IMR-90 (cell line): ENCODE results near the gene FARP1. TPM values are rescaled to one million over a fixed set of nuclear protein-coding genes. Genes with fewer than 3 reads are reported as not detected.

Experiments
- ATAC-seq: fragments of 200-7000 bp; cut with Tn5 transposase; 2 replicates; pipeline ENCODE4 v1.9.1; 2020; ENCODE audit warnings: low read depth, mild to moderate bottlenecking, moderate library complexity
- BruUV-seq: library from RNA; stranded (reverse); fragments of 400-500 nt; replicated peaks from 2 replicates; lab custom pipeline; 2021; lab: Mats Ljungman, UMichigan
- CTCF ChIA-PET: fragments of 300-600 bp; formaldehyde crosslinking; extraction: SDS; loops from one replicate; lab custom pipeline; 2021; ENCODE audit warnings: antibody characterized with exemption; lab: Yijun Ruan, JAX
- POLR2A ChIA-PET: fragments of 300-600 bp; sonication (Branson Sonifier 250); formaldehyde crosslinking; loops from one replicate; lab custom pipeline; 2022; ENCODE audit warnings: antibody characterized with exemption; ENCODE audit not compliant: unreplicated experiment; lab: Charles Lee
- DNase-seq: peaks from one replicate; pipeline ENCODE4 v3.0.0; 2013
- H2AFZ ChIP-seq: replicated peaks from 2 replicates; pipeline ENCODE3; 2013; ENCODE audit warnings: low read length, mild to moderate bottlenecking; ENCODE audit not compliant: poor library complexity
- H2AK5ac ChIP-seq: 2 replicates; pipeline ENCODE4 v1.6.1; 2013; ENCODE audit warnings: low read depth, low read length, inconsistent platforms
- H2AK9ac ChIP-seq: replicated peaks from 2 replicates; pipeline ENCODE3; 2013; ENCODE audit warnings: mild to moderate bottlenecking, low read depth, low read length, moderate library complexity; ENCODE audit not compliant: poor library complexity
- H2BK120ac ChIP-seq: 2 replicates; pipeline ENCODE4 v1.6.1; 2013; ENCODE audit warnings: low read depth, low read length, inconsistent platforms
- H2BK15ac ChIP-seq: 3 replicates; pipeline ENCODE4 v1.6.1; 2013; ENCODE audit warnings: low read depth, low read length, inconsistent platforms
- H2BK20ac ChIP-seq: 2 replicates; pipeline ENCODE4 v1.6.1; 2013; ENCODE audit warnings: low read depth, mild to moderate bottlenecking, inconsistent platforms, low read length, moderate library complexity
- H2BK5ac ChIP-seq: 2 replicates; pipeline ENCODE4 v1.6.1; 2013; ENCODE audit warnings: mild to moderate bottlenecking, low read depth, low read length, inconsistent platforms; ENCODE audit not compliant: poor library complexity, severe bottlenecking
- H3K14ac ChIP-seq: replicated peaks from 2 replicates; pipeline ENCODE4 v1.6.1; 2013; ENCODE audit warnings: low read depth, low read length, inconsistent platforms
- H3K18ac ChIP-seq: 2 replicates; pipeline ENCODE4 v1.6.1; 2013; ENCODE audit warnings: low read depth, low read length, control low read depth
- H3K23ac ChIP-seq: 2 replicates; pipeline ENCODE4 v1.6.1; 2013; ENCODE audit warnings: low read depth, low read length, inconsistent platforms
- H3K27ac ChIP-seq: 2 replicates; pipeline ENCODE4 v1.5.1; 2013; ENCODE audit warnings: mild to moderate bottlenecking, control low read depth, low read length; ENCODE audit not compliant: insufficient read depth
- H3K27me3 ChIP-seq: 2 replicates; pipeline ENCODE4 v1.6.1; 2013; ENCODE audit warnings: low read length; ENCODE audit not compliant: control insufficient read depth, insufficient read depth
- H3K36me3 ChIP-seq: 2 replicates; pipeline ENCODE4 v1.6.1; 2013; ENCODE audit warnings: low read length, mixed read lengths; ENCODE audit not compliant: control insufficient read depth, insufficient read depth
- H3K4ac ChIP-seq: 2 replicates; pipeline ENCODE4 v1.6.1; 2013; ENCODE audit warnings: low read depth, low read length, inconsistent platforms
- H3K4me1 ChIP-seq: 2 replicates; pipeline ENCODE4 v1.6.1; 2013; ENCODE audit warnings: low read length, mixed read lengths; ENCODE audit not compliant: control insufficient read depth, insufficient read depth
- H3K4me2 ChIP-seq: 2 replicates; pipeline ENCODE4 v1.6.1; 2013; ENCODE audit warnings: low read depth, mild to moderate bottlenecking, control low read depth, low read length, moderate library complexity
- H3K4me3 ChIP-seq: 2 replicates; pipeline ENCODE4 v1.5.1; 2013; ENCODE audit warnings: low read depth, mild to moderate bottlenecking, control low read depth, low read length, moderate library complexity; ENCODE audit not compliant: insufficient read depth
- H3K56ac ChIP-seq: 2 replicates; pipeline ENCODE4 v1.6.1; 2013; ENCODE audit warnings: low read length, inconsistent platforms; ENCODE audit not compliant: insufficient read depth; ENCODE audit errors: extremely low read depth
- H3K79me1 ChIP-seq, 2 experiments: 2 replicates each; pipeline ENCODE4 v1.6.1; 2013; ENCODE audit warnings: low read length in 2 of 2, inconsistent platforms in 1 of 2, low read depth in 1 of 2
- H3K9ac ChIP-seq: 2 replicates; pipeline ENCODE4 v1.6.1; 2013; ENCODE audit warnings: low read depth, low read length, control low read depth
- H3K9me1 ChIP-seq: 2 replicates; pipeline ENCODE4 v1.6.1; 2013; ENCODE audit warnings: low read length, inconsistent platforms; ENCODE audit not compliant: insufficient read depth
- H3K9me3 ChIP-seq: 2 replicates; pipeline ENCODE4 v1.6.1; 2013; ENCODE audit warnings: low read length; ENCODE audit not compliant: control insufficient read depth, insufficient read depth
- H4K20me1 ChIP-seq: 2 replicates; pipeline ENCODE4 v1.6.1; 2013; ENCODE audit warnings: low read length, inconsistent platforms; ENCODE audit not compliant: insufficient read depth
- H4K5ac ChIP-seq: 2 replicates; pipeline ENCODE4 v1.6.1; 2013; ENCODE audit warnings: mild to moderate bottlenecking, low read depth, low read length, control low read depth
- H4K8ac ChIP-seq, 2 experiments: 2 replicates each; pipeline ENCODE4 v1.6.1; 2013; ENCODE audit warnings: low read depth in 2 of 2, low read length in 2 of 2, control low read depth in 1 of 2, inconsistent platforms in 1 of 2
- H4K91ac ChIP-seq: 2 replicates; pipeline ENCODE4 v1.6.1; 2013; ENCODE audit warnings: low read depth, low read length, inconsistent platforms; ENCODE audit not compliant: insufficient read depth
- BHLHE40 ChIP-seq: fragments of 150-350 bp; IDR thresholded peaks from 2 replicates; pipeline ENCODE4 v1.6.1; 2016; ENCODE audit warnings: mild to moderate bottlenecking, low read depth, low read length
- CEBPB ChIP-seq: IDR thresholded peaks from 2 replicates; pipeline ENCODE4 v1.6.1; 2012; ENCODE audit warnings: low read depth, low read length, improper control_type of control experiment
- CHD1 ChIP-seq: IDR thresholded peaks from 2 replicates; pipeline ENCODE4 v1.6.1; 2012; ENCODE audit warnings: low read depth, low read length, improper control_type of control experiment
- CTCF ChIP-seq: conservative IDR thresholded peaks from 2 replicates; pipeline ENCODE4 v1.5.1; 2012; ENCODE audit warnings: mild to moderate bottlenecking, low read depth, low read length, improper control_type of control experiment
- FOS ChIP-seq: fragments of 150-350 bp; IDR thresholded peaks from 2 replicates; pipeline ENCODE4 v1.6.1; 2016; ENCODE audit warnings: low read depth, low read length
- MAFK ChIP-seq: IDR thresholded peaks from 2 replicates; pipeline ENCODE4 v1.6.1; 2012; ENCODE audit warnings: low read depth, low read length, improper control_type of control experiment
- MAZ ChIP-seq: IDR thresholded peaks from 2 replicates; pipeline ENCODE4 v1.6.1; 2012; ENCODE audit warnings: low read depth, mild to moderate bottlenecking, low read length, improper control_type of control experiment, moderate library complexity, borderline replicate concordance
- MXI1 ChIP-seq: IDR thresholded peaks from 2 replicates; pipeline ENCODE4 v1.6.1; 2012; ENCODE audit warnings: low read depth, mild to moderate bottlenecking, low read length, moderate library complexity, borderline replicate concordance
- NFE2L2 ChIP-seq: fragments of 150-350 bp; IDR thresholded peaks from 2 replicates; pipeline ENCODE4 v1.6.1; 2016; ENCODE audit warnings: low read depth, mild to moderate bottlenecking, low read length
- POLR2A ChIP-seq: IDR thresholded peaks from 2 replicates; pipeline ENCODE4 v1.6.1; 2012; ENCODE audit warnings: mild to moderate bottlenecking, low read depth, low read length
- RCOR1 ChIP-seq: IDR thresholded peaks from 2 replicates; pipeline ENCODE4 v1.6.1; 2012; ENCODE audit warnings: mild to moderate bottlenecking, low read length, improper control_type of control experiment; ENCODE audit not compliant: insufficient replicate concordance
- RFX5 ChIP-seq: IDR thresholded peaks from 2 replicates; pipeline ENCODE4 v1.8.0; 2012; ENCODE audit warnings: low read depth, mild to moderate bottlenecking, low read length, moderate library complexity
- SMC3 ChIP-seq: fragments of 150-350 bp; IDR thresholded peaks from 2 replicates; pipeline ENCODE4 v1.6.1; 2016; ENCODE audit warnings: low read depth, mild to moderate bottlenecking, antibody characterized with exemption, low read length, moderate library complexity
- WGBS, 2 experiments: methylation state at CpG; one replicate each; pipeline versions ENCODE4 v1.1.5 to v1.1.7; 2013; ENCODE audit warnings: missing lambda C conversion rate in 2 of 2; ENCODE audit not compliant: insufficient read length in 1 of 2; ENCODE audit errors: extremely low coverage in 2 of 2; 5-methylcytosine and 5-hydroxymethylcytosine counted together
- dilution Hi-C: fragments of 300-500 bp; cut with HindIII; formaldehyde crosslinking; loops from one replicate; pipeline ENCODE4 v1.14.3; 2018; ENCODE audit warnings: low sequenced_read_pairs; ENCODE audit not compliant: unreplicated experiment
- in situ Hi-C: fragments of 300-500 bp; cut with MboI; formaldehyde crosslinking; loops from 3 replicates; pipeline ENCODE4 v1.14.3; 2019; ENCODE audit warnings: low sequenced_read_pairs, inconsistent platforms, mixed read lengths
- intact Hi-C: fragments of 100-400 bp; cut with micrococcal nuclease; formaldehyde crosslinking; loops from 2 replicates; pipeline ENCODE4 v1.10.0; 2022
- polyA plus RNA-seq, 3 experiments: library from polyadenylated mRNA; depleted of rRNA; stranded (reverse); fragments of >200 nt; gene quantifications; 2 replicates each; pipeline ENCODE4 v1.2.3, GENCODE V29; 2012; ENCODE audit warnings: low replicate concordance in 1 of 3
- total RNA-seq: library from RNA; depleted of rRNA; stranded (reverse); fragments of >200 nt; gene quantifications from 2 replicates; pipeline ENCODE4 v1.2.3, GENCODE V29; 2012

Gene FARP1
- total and polyA plus RNA-seq, 2 of the 4 experiments (the other 2 are of a cell fraction) = 39.6 to 57.0 TPM

DNA sequence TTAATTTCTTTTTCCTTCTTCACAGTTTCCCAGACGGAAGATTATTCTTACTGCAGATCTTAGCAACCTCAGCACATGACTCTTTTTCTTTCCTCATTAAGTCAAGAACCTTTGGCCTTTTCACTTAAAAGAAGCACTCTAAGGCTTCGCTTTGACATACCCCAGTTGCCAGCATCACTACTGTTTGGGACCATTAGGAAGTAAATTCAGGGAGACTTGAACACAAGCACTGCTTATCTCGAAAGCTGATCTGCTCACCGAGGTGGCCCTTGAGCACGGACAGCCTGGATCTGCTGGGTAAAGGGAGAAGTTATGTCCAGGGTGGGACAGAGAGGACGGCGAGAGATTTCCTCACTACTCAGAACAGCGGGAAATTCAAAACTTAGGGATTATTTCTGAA lies 185.6 kb downstream of the FARP1 start:
- intact Hi-C loops = no loop called here
- H3K14ac ChIP-seq = peak overlapping the region; percentile 83; the same call in 1 of the 2 replicates

More for the DNA sequence above, 185.6 kb downstream of the FARP1 start:
- Histone ChIP-seq H3K4me3 (no peak overlapping the region), H3K4me1 (peaks cover 21% of the 10 kb centered on the region), H3K4ac (peak overlapping the region; percentile 81; the same call in 1 of the 2 replicates), H2BK20ac (peak overlapping the region; percentile 14; the same call in 1 of the 2 replicates), H3K18ac (peak overlapping the region; percentile 89), H2BK120ac (peak overlapping the region; percentile 80; the same call in 1 of the 2 replicates), H2AFZ (no peak overlapping the region), H3K9me3 (no peaks in the 10 kb centered on the region), H2AK9ac (no peak overlapping the region), H3K9ac (peak overlapping the region; percentile 55), H3K79me1 (peaks cover 59 to 85% of the 10 kb centered on the region in 2 experiments), H4K8ac (peak overlapping the region; percentile 3 to 41; a peak in 3 of 4 replicates), H4K91ac (peak overlapping the region; percentile 85), H4K5ac (peak overlapping the region; percentile 6; the same call in 1 of the 2 replicates), H3K4me2 (no peak overlapping the region), H3K27me3 (no peaks in the 10 kb centered on the region), H2AK5ac (peak overlapping the region; percentile 76), H2BK15ac (peak overlapping the region; percentile 46; the same call in 1 of the 3 replicates), H3K9me1 (peaks cover 16% of the 10 kb centered on the region), H3K36me3 (no peaks in the 10 kb centered on the region; the same call in none of the 2 replicates), H3K23ac (peak overlapping the region; percentile 44; the same call in 1 of the 2 replicates), H2BK5ac (peak overlapping the region; percentile 91), H3K56ac (no peak overlapping the region), H3K27ac (peak overlapping the region; percentile 96; the same call in 1 of the 2 replicates), H4K20me1 (peaks cover 17% of the 10 kb centered on the region)
- DNase-seq (no peak), ATAC-seq (no peak)
- TF ChIP-seq MXI1 (no peak), FOS (no peak), CTCF (no peak), RFX5 (no peak), RCOR1 (no peak), NFE2L2 (no peak), BHLHE40 (no peak), POLR2A (no peak), MAZ (no peak), CHD1 (no peak), SMC3 (no peak), MAFK (no peak), CEBPB (no peak)
- BruUV-seq = no TSS peak
- ChIA-PET CTCF (interaction anchor here (0.6 kb wide), 1 partner anchor 20 kb away, joined by 3 read pairs; no protein-coding TSS in a partner anchor), POLR2A (no interaction called here)
- in situ Hi-C loops (no loop called here), dilution Hi-C loops (no loop called here)
- WGBS, 2 experiments = 100% methylated on average over 1 of the region's 8 CpGs; no CpG with 5 or more reads in 1 of the 2 experiments
